K562 (cell line): ENCODE data around the gene RIOX2. TPM values are rescaled to one million over a fixed set of nuclear protein-coding genes. Genes with fewer than 3 reads are reported as not detected.

Experiments
- ATAC-seq: fragments of 200-7000 bp; cut with Tn5 transposase; 3 replicates; pipeline ENCODE4 v1.9.1; 2020; ENCODE audit warnings: moderate library complexity
- BruUV-seq: library from RNA; stranded (reverse); fragments of 400-500 nt; replicated peaks from 2 replicates; lab custom pipeline; 2021; lab: Mats Ljungman, UMichigan
- CTCF ChIA-PET: fragments of 300-600 bp; formaldehyde crosslinking; extraction: SDS; loops from one replicate; lab custom pipeline; 2021; ENCODE audit warnings: low intra/inter-chr PET ratio; lab: Yijun Ruan, JAX
- POLR2A ChIA-PET: fragments of 300-600, 350-650 bp; sonication (Branson Sonifier 250); formaldehyde crosslinking; extraction: SDS; loops from one replicate; lab custom pipeline; 2021; ENCODE audit warnings: antibody characterized with exemption, inconsistent platforms; lab: Yijun Ruan, JAX
- DNase-seq, 4 experiments: peaks; one replicate each; pipeline versions ENCODE4 v3.0.0 to v3.0.0-alpha.2; 2011 to 2018; ENCODE audit warnings: low spot score in 3 of 4, mixed read lengths in 3 of 4; ENCODE audit errors: extremely low read depth in 1 of 4
- FAIRE-seq: peaks from 2 replicates; lab custom pipeline; 2011; peaks lifted over from hg19 to GRCh38; lab: Jason Lieb, UNC
- H2AFZ ChIP-seq: 2 replicates; pipeline ENCODE4 v1.6.0; 2011; ENCODE audit warnings: low read depth, low read length, control low read depth, inconsistent platforms
- H3K27ac ChIP-seq: fragments of 200-600 bp; 3 replicates; pipeline ENCODE4 v1.8.0; 2011; ENCODE audit warnings: low read depth, mild to moderate bottlenecking, control low read depth, inconsistent platforms, low read length, moderate library complexity, mixed read lengths; ENCODE audit errors: extremely low read depth
- H3K27me3 ChIP-seq, 2 experiments: fragments of 300-600 bp in 1 of 2; 2 replicates in 1 of 2; 3 replicates in 1 of 2; pipeline versions ENCODE4 v1.6.0 to v1.8.0; 2011; ENCODE audit warnings: inconsistent platforms in 2 of 2, low read length in 2 of 2, mild to moderate bottlenecking in 1 of 2, mixed read lengths in 1 of 2, moderate library complexity in 1 of 2; ENCODE audit not compliant: control insufficient read depth in 2 of 2, insufficient read depth in 2 of 2
- H3K36me3 ChIP-seq: fragments of 300-600 bp; 3 replicates; pipeline ENCODE4 v1.8.0; 2011; ENCODE audit warnings: mild to moderate bottlenecking, low read length, inconsistent platforms; ENCODE audit not compliant: control insufficient read depth, insufficient read depth
- H3K4me1 ChIP-seq, 2 experiments: fragments of 200-600 bp in 1 of 2; replicated peaks in 1 of 2; 2 replicates in 1 of 2; 3 replicates in 1 of 2; pipeline versions ENCODE4 v1.5.1 to v1.8.0; 2011; ENCODE audit warnings: inconsistent platforms in 2 of 2, low read length in 2 of 2, mild to moderate bottlenecking in 1 of 2, mixed read lengths in 1 of 2, moderate library complexity in 1 of 2; ENCODE audit not compliant: control insufficient read depth in 2 of 2, insufficient read depth in 2 of 2
- H3K4me2 ChIP-seq: 2 replicates; pipeline ENCODE4 v1.6.1; 2011; ENCODE audit warnings: low read length, control low read depth, inconsistent platforms, mixed read lengths; ENCODE audit not compliant: insufficient read depth
- H3K4me3 ChIP-seq: fragments of 200-600 bp; sonication (generic), shearing (Covaris generic); 2 replicates; pipeline ENCODE4 v1.5.1; 2016; ENCODE audit warnings: control low read depth, inconsistent platforms
- H3K79me2 ChIP-seq: fragments of 200-600 bp; 3 replicates; pipeline ENCODE4 v1.8.0; 2011; ENCODE audit warnings: low read length, inconsistent platforms; ENCODE audit not compliant: control insufficient read depth, insufficient read depth
- H3K9ac ChIP-seq, 2 experiments: 2 replicates each; pipeline versions ENCODE4 v1.6.0 to v1.6.1; 2011; ENCODE audit warnings: low read depth in 2 of 2, low read length in 2 of 2, control low read depth in 1 of 2, inconsistent platforms in 1 of 2, mild to moderate bottlenecking in 1 of 2, mixed read lengths in 1 of 2; ENCODE audit not compliant: insufficient read depth in 1 of 2
- H3K9me1 ChIP-seq: one replicate; pipeline ENCODE4 v1.6.0; 2011; ENCODE audit warnings: inconsistent platforms, mild to moderate bottlenecking, low read length, moderate library complexity; ENCODE audit not compliant: control insufficient read depth, insufficient read depth
- H3K9me3 ChIP-seq: replicated peaks from 2 replicates; pipeline ENCODE4 v1.5.1; 2011; ENCODE audit warnings: low read depth, low read length, inconsistent platforms; ENCODE audit not compliant: control insufficient read depth, insufficient read depth
- H4K20me1 ChIP-seq: replicated peaks from 2 replicates; pipeline ENCODE4 v1.6.1; 2011; ENCODE audit warnings: low read length, inconsistent platforms, mixed read lengths; ENCODE audit not compliant: control insufficient read depth, insufficient read depth
- ATF1 ChIP-seq, 2 experiments: fragments of 450-650 bp in 1 of 2; IDR thresholded peaks; 2 replicates each; pipeline ENCODE4 v1.6.1; 2016; ENCODE audit warnings: missing compliant biosample characterization in 1 of 2, missing genetic modification characterization in 1 of 2
- CEBPZ ChIP-seq: fragments of 150-350 bp; IDR thresholded peaks from 2 replicates; pipeline ENCODE4 v1.6.1; 2014; ENCODE audit warnings: low read depth, mild to moderate bottlenecking, low read length, borderline replicate concordance
- CREB1 ChIP-seq, 2 experiments: sonication (generic) in 1 of 2; formaldehyde crosslinking in 1 of 2; IDR thresholded peaks; 2 replicates each; pipeline versions ENCODE4 v1.6.1 to v1.8.0; 2012 to 2022; ENCODE audit warnings: inconsistent platforms in 1 of 2, mild to moderate bottlenecking in 1 of 2, missing genetic modification reagents in 1 of 2, moderate library complexity in 1 of 2
- CREB5 ChIP-seq: fragments of 250-450 bp; sonication (Bioruptor Pico); IDR thresholded peaks from 2 replicates; pipeline ENCODE4 v1.5.0; 2020; ENCODE audit warnings: mild to moderate bottlenecking
- HDAC1 ChIP-seq, 2 experiments: fragments of 450-650 bp; IDR thresholded peaks; 2 replicates each; pipeline ENCODE4 v1.6.1; 2016 to 2017; ENCODE audit warnings: inconsistent platforms in 1 of 2, mild to moderate bottlenecking in 1 of 2, moderate library complexity in 1 of 2
- RREB1 ChIP-seq: fragments of 250-450 bp; sonication (Bioruptor Pico); IDR thresholded peaks from 2 replicates; pipeline ENCODE4 v1.4.0; 2020
- THAP12 ChIP-seq: fragments of 250-450 bp; sonication (Bioruptor Pico); IDR thresholded peaks from 2 replicates; pipeline ENCODE4 v1.9.0; 2021; ENCODE audit warnings: mild to moderate bottlenecking, inconsistent platforms
- ZNF140 ChIP-seq: fragments of 250-450 bp; sonication (Bioruptor Pico); IDR thresholded peaks from 2 replicates; pipeline ENCODE4 v1.8.0; 2021; ENCODE audit warnings: moderate library complexity, mild to moderate bottlenecking, inconsistent platforms
- ZNF696 ChIP-seq: fragments of 250-450 bp; sonication (Bioruptor Pico); conservative IDR thresholded peaks from 2 replicates; pipeline ENCODE4 v1.4.0; 2020; ENCODE audit warnings: mild to moderate bottlenecking, moderate library complexity
- WGBS: fragments of 100-300 bp; shearing (Covaris generic); methylation state at CpG from one replicate; pipeline ENCODE4 v1.1.6; 2016; ENCODE audit warnings: low coverage, mixed read lengths; ENCODE audit not compliant: insufficient coverage; ENCODE audit errors: missing lambda C conversion rate; 5-methylcytosine and 5-hydroxymethylcytosine counted together
- in situ Hi-C: fragments of 300-500 bp; cut with MboI; formaldehyde crosslinking; loops from 4 replicates; pipeline ENCODE4 v1.15.0; 2018; ENCODE audit warnings: inconsistent platforms, mixed read lengths
- intact Hi-C: fragments of 100-400 bp; cut with micrococcal nuclease; formaldehyde crosslinking; loops from 2 replicates; pipeline ENCODE4 v1.14.2; 2022
- polyA plus RNA-seq, 8 experiments: library from polyadenylated mRNA; depleted of rRNA in 4 of 8; stranded (reverse) in 5 of 8; unstranded in 3 of 8; fragments of >200 nt; fragmentation: Nextera tagmentation in 2 of 8; fragmentation: Illumina TruSeq in 1 of 8; extraction: Ambion mirVana in 2 of 8; extraction: Trizol in 1 of 8; gene quantifications; 2 replicates each; pipeline versions ENCODE4 v1.2.1 to v1.2.3, GENCODE V29; 2011 to 2014; ENCODE audit warnings: inconsistent platforms in 1 of 8, missing spikeins in 1 of 8
- total RNA-seq, 7 experiments: library from RNA; depleted of rRNA in 6 of 7; stranded (reverse); fragments of >200 nt in 6 of 7; fragmentation: Illumina TruSeq in 2 of 7; extraction: Trizol in 2 of 7; gene quantifications; 2 replicates each; pipeline versions ENCODE4 v1.2.1 to v1.2.3, GENCODE V29; 2011 to 2021; ENCODE audit warnings: low replicate concordance in 1 of 7

Gene RIOX2
- total and polyA plus RNA-seq, 9 of the 15 experiments (the other 6 are each of a cell fraction or from before 2014, with no cell fraction given), result 22.2 to 56.0 (median 32.6) TPM

GRCh38 chr3:97949743-97950142, 22.5 kb downstream of the RIOX2 start:
- intact Hi-C loops, result no loop called here
- 72% methylated on average over 4 of the region's 5 CpGs for WGBS
- no peak for TF ChIP-seq HDAC1 (IDR thresholded peaks at IDR 0.05)
- no peak for TF ChIP-seq CREB1 (IDR thresholded peaks at IDR 0.05)
- no peak for TF ChIP-seq CREB1 (CRISPR knock-in tag; IDR thresholded peaks at IDR 0.05)
- TF ChIP-seq RREB1 (CRISPR knock-in tag), result no peak
- TF ChIP-seq ATF1 (CRISPR knock-in tag; IDR thresholded peaks at IDR 0.05), result no peak
- TF ChIP-seq ATF1 (tag; IDR thresholded peaks at IDR 0.05), result no peak
- TF ChIP-seq CREB5 (CRISPR knock-in tag), result no peak
- TF ChIP-seq ZNF696 (CRISPR knock-in tag), result no peak
- TF ChIP-seq THAP12 (CRISPR knock-in tag), result no peak
- TF ChIP-seq CEBPZ, result no peak
- no peak for TF ChIP-seq ZNF140 (CRISPR knock-in tag)

More at GRCh38 chr3:97949743-97950142, 22.5 kb downstream of the RIOX2 start:
- FAIRE-seq (no peak), DNase-seq (no peak), ATAC-seq (no peak)
- H3K4me3 ChIP-seq, result no peak overlapping the region
- BruUV-seq, result no TSS peak
- no peaks in the 10 kb centered on the region for H4K20me1 ChIP-seq
- no peaks in the 10 kb centered on the region for H3K27me3 ChIP-seq
- in situ Hi-C loops, result no loop called here
- H3K36me3 ChIP-seq, result peaks cover 83% of the 10 kb centered on the region
- ChIA-PET POLR2A (no interaction called here), CTCF (no interaction called here)
- H3K9ac ChIP-seq, result no peak overlapping the region
- no peak overlapping the region for H2AFZ ChIP-seq
- no peaks in the 10 kb centered on the region for H3K9me3 ChIP-seq
- no peak overlapping the region for H3K4me2 ChIP-seq
- H3K27ac ChIP-seq, result no peak overlapping the region
- H3K4me1 ChIP-seq, result no peaks in the 10 kb centered on the region
- no peaks in the 10 kb centered on the region for H3K79me2 ChIP-seq
- no peaks in the 10 kb centered on the region for H3K9me1 ChIP-seq
